Keratinocyte (primary cell): ENCODE data around the gene RCAN2. TPM values are rescaled to one million over a fixed set of nuclear protein-coding genes. Genes with fewer than 3 reads are reported as not detected.

Experiments used
- DNase-seq: peaks from one replicate; pipeline ENCODE4 v3.0.0-alpha.2; 2011; ENCODE audit warnings: low read depth, missing footprints, low spot score
- FAIRE-seq: peaks from 2 replicates; lab custom pipeline; 2011; peaks lifted over from hg19 to GRCh38; lab: Jason Lieb, UNC
- H2AFZ ChIP-seq: 2 replicates; pipeline ENCODE4 v1.6.0; 2012; ENCODE audit warnings: low read length, control low read depth, inconsistent platforms; ENCODE audit not compliant: control insufficient read depth
- H3K27ac ChIP-seq: 2 replicates; pipeline ENCODE4 v1.5.1; 2011; ENCODE audit warnings: low read length; ENCODE audit not compliant: control insufficient read depth, insufficient read depth
- H3K27me3 ChIP-seq: 3 replicates; pipeline ENCODE4 v1.6.0; 2011; ENCODE audit warnings: low read length; ENCODE audit not compliant: control insufficient read depth, insufficient read depth; ENCODE audit errors: extremely low read depth
- H3K36me3 ChIP-seq, 2 experiments: 2 replicates in 1 of 2; 3 replicates in 1 of 2; pipeline ENCODE4 v1.5.1; 2011; ENCODE audit warnings: low read length in 2 of 2, mild to moderate bottlenecking in 1 of 2; ENCODE audit not compliant: control insufficient read depth in 2 of 2, insufficient read depth in 2 of 2; ENCODE audit errors: extremely low read depth in 1 of 2
- H3K4me1 ChIP-seq: 3 replicates; pipeline ENCODE4 v1.5.1; 2011; ENCODE audit warnings: low read length; ENCODE audit not compliant: control insufficient read depth, insufficient read depth; ENCODE audit errors: extremely low read depth
- H3K4me2 ChIP-seq: 3 replicates; pipeline ENCODE4 v1.6.0; 2011; ENCODE audit warnings: low read depth, low read length; ENCODE audit not compliant: control insufficient read depth, insufficient read depth; ENCODE audit errors: extremely low read depth
- H3K4me3 ChIP-seq, 3 experiments: fragments of 200-600 bp in 1 of 3; sonication (generic) in 1 of 3; 2 replicates in 2 of 3; 3 replicates in 1 of 3; pipeline ENCODE4 v1.5.1; 2011 to 2016; ENCODE audit warnings: low read length in 3 of 3, mild to moderate bottlenecking in 3 of 3, control low read depth in 2 of 3, inconsistent platforms in 1 of 3, low read depth in 1 of 3, mixed read lengths in 1 of 3, mixed run types in 1 of 3, moderate library complexity in 1 of 3; ENCODE audit not compliant: control insufficient read depth in 2 of 3, insufficient read depth in 2 of 3; ENCODE audit errors: extremely low read depth in 1 of 3
- H3K79me2 ChIP-seq: 2 replicates; pipeline ENCODE4 v1.6.0; 2012; ENCODE audit warnings: low read length; ENCODE audit not compliant: control insufficient read depth, insufficient read depth
- H3K9ac ChIP-seq: 3 replicates; pipeline ENCODE4 v1.6.0; 2011; ENCODE audit warnings: low read length; ENCODE audit not compliant: control insufficient read depth, insufficient read depth; ENCODE audit errors: extremely low read depth
- H3K9me1 ChIP-seq: 3 replicates; pipeline ENCODE4 v1.6.0; 2011; ENCODE audit warnings: low read length; ENCODE audit not compliant: control insufficient read depth, insufficient read depth; ENCODE audit errors: extremely low read depth
- H3K9me3 ChIP-seq: 2 replicates; pipeline ENCODE4 v1.5.1; 2012; ENCODE audit warnings: low read depth, low read length; ENCODE audit not compliant: control insufficient read depth
- H4K20me1 ChIP-seq: 3 replicates; pipeline ENCODE4 v1.6.0; 2011; ENCODE audit warnings: low read length; ENCODE audit not compliant: control insufficient read depth, insufficient read depth; ENCODE audit errors: extremely low read depth
- EZH2 ChIP-seq: IDR thresholded peaks from one replicate; pipeline ENCODE4 v1.6.1; 2012; ENCODE audit warnings: inconsistent platforms, mild to moderate bottlenecking, low read length, moderate library complexity
- dilution Hi-C: fragments of 300-500 bp; cut with MboI; formaldehyde crosslinking; loops from one replicate; pipeline ENCODE4 v1.7.0; 2020; ENCODE audit warnings: low sequenced_read_pairs; ENCODE audit not compliant: extremely low pct_ligation_motif_present
- polyA plus RNA-seq, 5 experiments: library from polyadenylated mRNA; depleted of rRNA in 3 of 5; stranded (reverse) in 3 of 5; stranded (forward) in 1 of 5; unstranded in 1 of 5; fragments of >200 nt; gene quantifications; 1 replicate in 1 of 5; 2 replicates in 3 of 5; 3 replicates in 1 of 5; pipeline versions ENCODE4 v1.2.1 to v1.2.3, GENCODE V29; 2011 to 2012; ENCODE audit warnings: missing spikeins in 2 of 5, low read depth in 1 of 5, low replicate concordance in 1 of 5
- TF ChIP-seq, protein P1 (sequence below), 3 experiments: IDR thresholded peaks in 1 of 3; conservative IDR thresholded peaks in 1 of 3; optimal IDR thresholded peaks in 1 of 3; 2 replicates in 2 of 3; 3 replicates in 1 of 3; pipeline versions ENCODE3 to v1.5.1; 2011; ENCODE audit warnings: low read length in 3 of 3, mild to moderate bottlenecking in 3 of 3, moderate library complexity in 2 of 3, control low read depth in 1 of 3, inconsistent platforms in 1 of 3; ENCODE audit not compliant: insufficient read depth in 2 of 3; ENCODE audit errors: extremely low read depth in 1 of 3

Gene RCAN2
- polyA plus RNA-seq, 1 donor (not counting 4 experiments of a cell fraction or from before 2014, with no cell fraction given) = not detected

DNA sequence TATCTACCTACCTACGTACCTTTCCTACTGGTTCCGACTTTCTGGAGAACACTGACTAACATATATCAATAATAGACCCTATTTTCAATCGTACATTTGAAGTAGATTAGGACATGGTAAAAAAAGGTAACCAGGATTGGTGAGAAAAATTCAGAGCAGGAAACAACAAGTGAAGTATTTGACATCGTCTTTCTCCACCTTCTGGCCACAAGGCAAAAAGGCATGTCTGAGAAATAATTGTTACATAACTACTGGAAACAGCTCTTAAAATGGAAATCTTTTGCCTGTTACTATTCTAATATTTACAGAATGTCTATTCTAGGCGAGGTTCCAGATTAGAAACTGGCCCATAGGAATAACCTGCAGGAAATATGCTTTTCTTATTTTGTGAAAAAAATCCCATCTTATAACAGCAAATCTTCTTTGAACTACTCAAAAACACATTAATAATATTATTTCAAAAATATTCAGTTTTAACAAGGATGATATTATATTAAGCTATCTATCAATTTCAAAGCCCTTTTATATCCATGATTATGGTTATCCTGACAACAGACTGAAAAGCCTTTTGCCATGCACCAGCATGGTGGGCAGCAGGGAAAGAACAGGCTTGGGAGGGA, 80.8 kb downstream of the RCAN2 start:
- Histone ChIP-seq H3K27me3 (no peaks in the 10 kb centered on the region), H3K9ac (no peak overlapping the region), H3K9me3 (no peaks in the 10 kb centered on the region), H3K4me3 (no peak overlapping the region), H4K20me1 (no peaks in the 10 kb centered on the region), H3K9me1 (no peaks in the 10 kb centered on the region), H3K4me1 (no peaks in the 10 kb centered on the region), H3K27ac (no peak overlapping the region), H3K79me2 (no peaks in the 10 kb centered on the region), H3K4me2 (no peak overlapping the region), H2AFZ (no peak overlapping the region), H3K36me3 (no peaks in the 10 kb centered on the region)
- DNase-seq (no peak), FAIRE-seq (peak; percentile 76)
- dilution Hi-C loops = no loop called here
- no peak for TF ChIP-seq EZH2
- TF ChIP-seq, protein P1, sequence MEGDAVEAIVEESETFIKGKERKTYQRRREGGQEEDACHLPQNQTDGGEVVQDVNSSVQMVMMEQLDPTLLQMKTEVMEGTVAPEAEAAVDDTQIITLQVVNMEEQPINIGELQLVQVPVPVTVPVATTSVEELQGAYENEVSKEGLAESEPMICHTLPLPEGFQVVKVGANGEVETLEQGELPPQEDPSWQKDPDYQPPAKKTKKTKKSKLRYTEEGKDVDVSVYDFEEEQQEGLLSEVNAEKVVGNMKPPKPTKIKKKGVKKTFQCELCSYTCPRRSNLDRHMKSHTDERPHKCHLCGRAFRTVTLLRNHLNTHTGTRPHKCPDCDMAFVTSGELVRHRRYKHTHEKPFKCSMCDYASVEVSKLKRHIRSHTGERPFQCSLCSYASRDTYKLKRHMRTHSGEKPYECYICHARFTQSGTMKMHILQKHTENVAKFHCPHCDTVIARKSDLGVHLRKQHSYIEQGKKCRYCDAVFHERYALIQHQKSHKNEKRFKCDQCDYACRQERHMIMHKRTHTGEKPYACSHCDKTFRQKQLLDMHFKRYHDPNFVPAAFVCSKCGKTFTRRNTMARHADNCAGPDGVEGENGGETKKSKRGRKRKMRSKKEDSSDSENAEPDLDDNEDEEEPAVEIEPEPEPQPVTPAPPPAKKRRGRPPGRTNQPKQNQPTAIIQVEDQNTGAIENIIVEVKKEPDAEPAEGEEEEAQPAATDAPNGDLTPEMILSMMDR (optimal IDR thresholded peaks at IDR 0.05 in 1 of 3, IDR thresholded peaks at IDR 0.05 in 1 of 3, conservative IDR thresholded peaks at IDR 0.05 in 1 of 3; ENCODE audit: extremely low read depth in 1 of 3, insufficient read depth in 2 of 3, low read length in 3 of 3) = peak; percentile 41 to 53 (median 52)

DNA sequence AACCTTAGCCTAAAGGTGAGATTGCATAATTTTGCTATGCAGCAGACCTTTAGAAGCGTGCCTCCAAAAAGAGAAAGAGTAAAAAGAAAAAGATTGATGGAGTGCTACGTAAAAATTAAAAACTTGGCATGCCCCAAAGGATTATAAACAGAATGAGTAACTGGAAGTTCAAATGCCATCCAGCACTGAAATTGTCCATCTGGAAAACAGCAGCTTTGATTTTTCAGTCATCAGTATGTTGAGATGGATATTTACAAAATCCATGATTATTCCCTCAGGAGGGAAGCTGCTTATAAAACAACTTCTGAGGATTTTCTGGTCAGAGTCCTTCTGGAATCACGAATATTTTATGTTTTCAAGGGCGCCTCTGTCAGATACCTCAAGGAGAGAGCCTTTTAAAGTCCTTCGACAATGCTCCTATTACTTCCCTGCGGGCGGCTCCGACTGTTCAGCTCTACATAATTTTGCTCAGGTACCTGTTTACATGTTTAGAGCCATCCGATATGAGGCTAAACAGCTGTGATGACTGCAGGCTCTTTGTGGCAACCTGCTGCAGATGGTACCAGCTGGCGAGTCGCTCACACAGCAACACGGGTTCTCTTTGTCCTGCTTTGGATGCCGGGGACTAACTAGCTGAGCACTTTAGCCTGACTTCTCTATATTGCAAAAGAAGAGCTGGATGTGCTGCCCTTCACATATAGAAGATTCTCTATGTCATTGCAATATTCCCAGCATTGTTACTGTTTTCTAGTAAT, 83.3 kb downstream of the RCAN2 start:
- Histone ChIP-seq H3K9me3 (no peaks in the 10 kb centered on the region), H3K9me1 (no peaks in the 10 kb centered on the region), H3K4me1 (no peaks in the 10 kb centered on the region), H4K20me1 (no peaks in the 10 kb centered on the region), H3K36me3 (no peaks in the 10 kb centered on the region), H2AFZ (no peak overlapping the region), H3K79me2 (no peaks in the 10 kb centered on the region), H3K4me2 (no peak overlapping the region), H3K4me3 (no peak overlapping the region), H3K27ac (no peak overlapping the region), H3K9ac (no peak overlapping the region), H3K27me3 (no peaks in the 10 kb centered on the region)
- dilution Hi-C loops = no loop called here
- DNase-seq (no peak), FAIRE-seq (no peak)
- TF ChIP-seq, protein P1 (optimal IDR thresholded peaks at IDR 0.05 in 1 of 3, IDR thresholded peaks at IDR 0.05 in 1 of 3, conservative IDR thresholded peaks at IDR 0.05 in 1 of 3; ENCODE audit: extremely low read depth in 1 of 3, insufficient read depth in 2 of 3, low read length in 3 of 3) = no peak
